Measurements from ENCODE around the gene OSM.

The OSM gene

GRCh38 chr22:30309951-30310741, 43.5 kb upstream of the OSM start:
- DNase-seq (ENCODE audit: low read depth), result peak; percentile 73
- H3K4me3 ChIP-seq (ENCODE audit: low read depth, low read length), result no peak overlapping the region
- TF ChIP-seq, protein P1, sequence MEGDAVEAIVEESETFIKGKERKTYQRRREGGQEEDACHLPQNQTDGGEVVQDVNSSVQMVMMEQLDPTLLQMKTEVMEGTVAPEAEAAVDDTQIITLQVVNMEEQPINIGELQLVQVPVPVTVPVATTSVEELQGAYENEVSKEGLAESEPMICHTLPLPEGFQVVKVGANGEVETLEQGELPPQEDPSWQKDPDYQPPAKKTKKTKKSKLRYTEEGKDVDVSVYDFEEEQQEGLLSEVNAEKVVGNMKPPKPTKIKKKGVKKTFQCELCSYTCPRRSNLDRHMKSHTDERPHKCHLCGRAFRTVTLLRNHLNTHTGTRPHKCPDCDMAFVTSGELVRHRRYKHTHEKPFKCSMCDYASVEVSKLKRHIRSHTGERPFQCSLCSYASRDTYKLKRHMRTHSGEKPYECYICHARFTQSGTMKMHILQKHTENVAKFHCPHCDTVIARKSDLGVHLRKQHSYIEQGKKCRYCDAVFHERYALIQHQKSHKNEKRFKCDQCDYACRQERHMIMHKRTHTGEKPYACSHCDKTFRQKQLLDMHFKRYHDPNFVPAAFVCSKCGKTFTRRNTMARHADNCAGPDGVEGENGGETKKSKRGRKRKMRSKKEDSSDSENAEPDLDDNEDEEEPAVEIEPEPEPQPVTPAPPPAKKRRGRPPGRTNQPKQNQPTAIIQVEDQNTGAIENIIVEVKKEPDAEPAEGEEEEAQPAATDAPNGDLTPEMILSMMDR (conservative IDR thresholded peaks at IDR 0.05; ENCODE audit: low read depth, low read length), result no peak

DNA sequence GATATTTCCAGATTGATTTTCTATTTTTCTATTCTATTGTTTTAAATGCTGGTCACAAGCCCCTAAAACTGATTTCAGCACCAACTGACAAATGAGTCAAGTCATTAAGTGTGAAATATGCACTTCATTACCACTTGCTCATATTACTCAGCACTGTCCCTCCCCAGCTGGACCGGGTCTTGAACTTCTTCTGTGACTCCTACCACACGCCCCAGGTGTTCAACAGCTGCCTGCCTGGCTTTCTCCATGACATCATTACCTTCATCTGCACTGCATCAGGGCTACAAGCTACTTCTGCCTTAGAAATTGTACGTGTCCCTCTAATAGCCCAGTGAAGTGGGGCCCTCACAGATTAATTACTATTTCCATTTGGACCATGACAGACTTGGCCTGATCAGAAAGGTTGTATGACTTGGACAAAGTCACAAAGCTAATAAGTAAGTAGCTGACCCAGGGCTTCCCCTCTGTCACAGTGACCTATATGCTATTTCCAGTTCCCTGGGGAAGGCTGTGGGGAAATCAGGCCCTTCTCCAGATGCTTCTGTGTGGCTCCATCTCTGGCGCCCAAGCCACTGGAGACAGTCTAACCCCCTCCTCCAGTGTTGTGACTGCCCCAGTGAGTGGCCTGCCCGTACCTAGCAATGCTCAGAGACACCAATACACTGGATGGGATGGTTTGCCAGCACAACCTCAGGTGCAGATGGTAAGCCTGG, 42.0 kb upstream of the OSM start:
- DNase-seq (ENCODE audit: low read depth), result peak; percentile 65
- TF ChIP-seq, protein P1 (conservative IDR thresholded peaks at IDR 0.05; ENCODE audit: low read depth, low read length), result no peak
- H3K4me3 ChIP-seq (ENCODE audit: low read depth, low read length), result no peak overlapping the region

- TF ChIP-seq, protein P1 (conservative IDR thresholded peaks at IDR 0.05; ENCODE audit: low read depth, low read length), result no peak
- DNase-seq (ENCODE audit: low read depth), result no peak
- no peak overlapping the region for H3K4me3 ChIP-seq (ENCODE audit: low read depth, low read length)
These were observed 41.4 kb upstream of the OSM start for GRCh38 chr22:30308093-30308492.

DNA sequence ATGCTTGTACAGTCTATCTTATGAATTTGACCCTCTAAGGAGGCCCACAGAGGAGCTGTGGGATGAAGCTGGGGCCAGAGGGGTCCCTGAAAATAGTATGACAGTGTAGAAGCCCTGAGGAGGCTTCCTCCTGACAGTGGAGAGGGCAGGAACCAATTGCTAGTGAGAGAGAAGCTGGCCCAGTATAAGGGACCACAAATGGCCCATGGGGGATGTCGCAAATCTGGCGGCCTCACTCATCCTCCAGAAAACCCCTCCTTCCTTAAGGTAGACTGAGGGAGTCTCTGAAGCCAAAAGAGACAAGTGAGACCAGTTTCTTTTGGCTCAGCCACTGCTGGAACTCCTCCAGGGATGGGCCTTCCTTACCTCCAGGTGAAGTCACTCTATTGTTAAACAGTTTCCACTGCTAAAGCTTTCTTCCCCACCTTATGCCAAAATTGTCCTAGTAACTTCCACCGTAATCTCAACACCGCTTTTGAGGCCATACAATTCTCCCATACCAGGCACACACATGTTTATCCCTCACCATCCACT, 40.5 kb upstream of the OSM start:
- TF ChIP-seq, protein P1 (conservative IDR thresholded peaks at IDR 0.05; ENCODE audit: low read depth, low read length), result no peak
- H3K4me3 ChIP-seq (ENCODE audit: low read depth, low read length), result no peak overlapping the region

DNA sequence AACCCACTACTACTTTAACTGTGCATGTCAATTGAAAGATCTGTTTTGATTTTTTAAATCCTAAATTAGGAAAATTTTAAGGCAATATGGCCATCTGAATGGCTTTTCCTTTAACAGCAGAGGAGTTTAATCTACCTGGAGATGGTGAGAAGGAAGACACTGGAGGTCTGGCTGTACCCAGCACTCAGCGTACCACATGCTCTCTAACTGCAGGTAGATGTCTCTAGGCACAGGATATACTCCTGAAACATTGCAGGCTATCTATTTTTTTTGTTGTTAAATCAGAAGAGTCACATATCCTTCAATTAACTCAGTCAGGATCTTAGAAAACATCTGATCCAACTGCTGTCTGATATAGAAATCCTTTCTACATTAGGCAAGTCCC, 40.0 kb upstream of the OSM start:
- no peak for DNase-seq (ENCODE audit: low read depth)
- TF ChIP-seq, protein P1 (conservative IDR thresholded peaks at IDR 0.05; ENCODE audit: low read depth, low read length), result no peak
- no peak overlapping the region for H3K4me3 ChIP-seq (ENCODE audit: low read depth, low read length)

More for the DNA sequence above, 40.5 kb upstream of the OSM start:
- DNase-seq (ENCODE audit: low read depth), result no peak

- no peak for DNase-seq (ENCODE audit: low read depth)
- H3K4me3 ChIP-seq (ENCODE audit: low read depth, low read length), result no peak overlapping the region
- TF ChIP-seq, protein P1 (conservative IDR thresholded peaks at IDR 0.05; ENCODE audit: low read depth, low read length), result no peak
These were observed 39.4 kb upstream of the OSM start for GRCh38 chr22:30305906-30306626.

Data from choroid plexus epithelial cell (primary cell).